GM23338 (cell line): ENCODE measurements around the gene PIR. TPM values are rescaled to one million over a fixed set of nuclear protein-coding genes. Genes with fewer than 3 reads are reported as not detected.

ENCODE experiments used
- ATAC-seq: fragments of 200-7000 bp; cut with Tn5 transposase; 3 replicates; pipeline ENCODE4 v1.9.1; 2020
- DNase-seq: peaks from one replicate; pipeline ENCODE4 v3.0.0-alpha.2; 2015; ENCODE audit warnings: low spot score
- H2AFZ ChIP-seq: fragments of 200-600 bp; sonication (generic); 2 replicates; pipeline ENCODE4 v1.8.0; 2016; ENCODE audit warnings: antibody characterized with exemption, mild to moderate bottlenecking, moderate library complexity
- H3F3A ChIP-seq: fragments of 200-600 bp; sonication (generic); replicated peaks from 2 replicates; pipeline ENCODE4 v1.8.0; 2017; ENCODE audit warnings: antibody characterized with exemption, mixed run types, low read depth
- H3K27ac ChIP-seq: fragments of 200-600 bp; sonication (generic); 2 replicates; pipeline ENCODE4 v1.6.1; 2016; ENCODE audit warnings: low read depth
- H3K27me3 ChIP-seq: fragments of 200-600 bp; sonication (generic); 2 replicates; pipeline ENCODE4 v1.8.0; 2016; ENCODE audit warnings: mild to moderate bottlenecking, mixed run types, moderate library complexity; ENCODE audit not compliant: insufficient read depth
- H3K36me3 ChIP-seq: fragments of 200-600 bp; sonication (generic); 2 replicates; pipeline ENCODE4 v1.8.0; 2016; ENCODE audit warnings: mild to moderate bottlenecking; ENCODE audit not compliant: insufficient read depth
- H3K4me1 ChIP-seq: fragments of 200-600 bp; sonication (generic); 2 replicates; pipeline ENCODE4 v1.8.0; 2016; ENCODE audit warnings: mild to moderate bottlenecking, moderate library complexity; ENCODE audit not compliant: insufficient read depth
- H3K4me2 ChIP-seq: fragments of 200-600 bp; sonication (generic); 2 replicates; pipeline ENCODE4 v1.7.1; 2017; ENCODE audit warnings: mixed run types
- H3K4me3 ChIP-seq: fragments of 200-600 bp; sonication (generic); 2 replicates; pipeline ENCODE4 v1.6.1; 2016; ENCODE audit warnings: mixed run types
- H3K79me2 ChIP-seq: fragments of 200-600 bp; sonication (generic); replicated peaks from 2 replicates; pipeline ENCODE4 v1.8.0; 2017; ENCODE audit warnings: mild to moderate bottlenecking; ENCODE audit not compliant: insufficient read depth
- H3K9me2 ChIP-seq: fragments of 200-600 bp; sonication (generic); 2 replicates; pipeline ENCODE4 v1.8.0; 2017; ENCODE audit not compliant: insufficient read depth
- H4K20me1 ChIP-seq: fragments of 200-600 bp; sonication (generic); replicated peaks from 2 replicates; pipeline ENCODE4 v1.8.0; 2017; ENCODE audit warnings: mild to moderate bottlenecking; ENCODE audit not compliant: insufficient read depth
- H3K27ac Mint-ChIP-seq: 2 replicates; pipeline ENCODE4 v1.8.0; 2020; ENCODE audit warnings: inconsistent platforms, mild to moderate bottlenecking, moderate library complexity, mixed read lengths
- H3K27me3 Mint-ChIP-seq: 3 replicates; pipeline ENCODE4 v1.8.0; 2022; ENCODE audit warnings: low read depth, mild to moderate bottlenecking, moderate library complexity, mixed read lengths, inconsistent platforms; ENCODE audit not compliant: insufficient read depth, poor library complexity
- H3K36me3 Mint-ChIP-seq: 3 replicates; pipeline ENCODE4 v1.8.0; 2021; ENCODE audit warnings: low read depth, mild to moderate bottlenecking, inconsistent platforms, moderate library complexity, mixed read lengths
- H3K4me1 Mint-ChIP-seq: 3 replicates; pipeline ENCODE4 v1.8.0; 2020; ENCODE audit warnings: mild to moderate bottlenecking, inconsistent platforms, mixed read lengths
- H3K4me3 Mint-ChIP-seq: 3 replicates; pipeline ENCODE4 v1.8.0; 2021; ENCODE audit warnings: moderate library complexity, mild to moderate bottlenecking, inconsistent platforms, mixed read lengths
- H3K9me3 Mint-ChIP-seq: 3 replicates; pipeline ENCODE4 v1.8.0; 2020; ENCODE audit warnings: moderate library complexity, mild to moderate bottlenecking, inconsistent platforms, mixed read lengths
- CREB1 ChIP-seq: fragments of 250-450 bp; sonication (Bioruptor Pico); IDR thresholded peaks from 2 replicates; pipeline ENCODE4 v1.5.0; 2020; ENCODE audit warnings: low read depth, mild to moderate bottlenecking, moderate library complexity
- EZH2 ChIP-seq: fragments of 200-600 bp; sonication (generic); IDR thresholded peaks from one replicate; pipeline ENCODE4 v1.8.0; 2017; ENCODE audit warnings: antibody characterized with exemption, mild to moderate bottlenecking, low read depth; ENCODE audit not compliant: unreplicated experiment
- EZH2phosphoT487 ChIP-seq: fragments of 200-600 bp; sonication (generic); IDR thresholded peaks from one replicate; pipeline ENCODE4 v1.8.1; 2018; ENCODE audit warnings: antibody characterized with exemption; ENCODE audit not compliant: unreplicated experiment
- JUNB ChIP-seq: IDR thresholded peaks from one replicate; pipeline ENCODE4 v1.6.1; 2016; ENCODE audit warnings: antibody characterized with exemption; ENCODE audit not compliant: unreplicated experiment
- NANOG ChIP-seq: IDR thresholded peaks from 2 replicates; pipeline ENCODE4 v1.6.1; 2016; ENCODE audit warnings: antibody characterized with exemption, borderline replicate concordance
- POLR2AphosphoS5 ChIP-seq: IDR thresholded peaks from 2 replicates; pipeline ENCODE4 v1.6.1; 2016; ENCODE audit warnings: antibody characterized with exemption, low read depth
- STAT1 ChIP-seq: IDR thresholded peaks from one replicate; pipeline ENCODE4 v1.6.1; 2016; ENCODE audit warnings: antibody characterized with exemption; ENCODE audit not compliant: unreplicated experiment
- ZNF114 ChIP-seq: fragments of 250-450 bp; sonication (Bioruptor Pico); IDR thresholded peaks from 2 replicates; pipeline ENCODE4 v1.5.0; 2020; ENCODE audit warnings: mild to moderate bottlenecking, moderate library complexity
- ZNF331 ChIP-seq: fragments of 250-450 bp; sonication (Bioruptor Pico); IDR thresholded peaks from 2 replicates; pipeline ENCODE4 v1.5.0; 2020; ENCODE audit warnings: low read depth, mild to moderate bottlenecking, moderate library complexity
- polyA plus RNA-seq: library from polyadenylated mRNA; unstranded; fragments of >200 nt; fragmentation: Nextera tagmentation; extraction: Ambion mirVana; gene quantifications from 2 replicates; pipeline ENCODE4 v1.2.1, GENCODE V29; 2016
- total RNA-seq: library from RNA; depleted of rRNA; stranded (reverse); fragments of >200 nt; shearing (Covaris generic); gene quantifications from 2 replicates; pipeline ENCODE4 v1.2.3, GENCODE V29; 2014
- TF ChIP-seq, protein P1 (sequence below): IDR thresholded peaks from one replicate; pipeline ENCODE4 v1.6.1; 2018; ENCODE audit warnings: antibody characterized with exemption; ENCODE audit not compliant: unreplicated experiment
- TF ChIP-seq, protein P2 (sequence below): fragments of 250-450 bp; sonication (Bioruptor Pico); IDR thresholded peaks from 2 replicates; pipeline ENCODE4 v1.5.0; 2020; ENCODE audit warnings: mild to moderate bottlenecking, moderate library complexity
- TF ChIP-seq, protein P3 (sequence below): IDR thresholded peaks from 2 replicates; pipeline ENCODE4 v1.6.1; 2016; ENCODE audit warnings: antibody characterized with exemption
- TF ChIP-seq, protein P4 (sequence below), 2 experiments: fragments of 200-600 bp in 1 of 2; sonication (generic) in 1 of 2; conservative IDR thresholded peaks; 2 replicates each; pipeline versions ENCODE4 v1.5.1 to v1.6.1; 2016 to 2017; ENCODE audit warnings: antibody characterized with exemption in 2 of 2, low read depth in 2 of 2, mild to moderate bottlenecking in 2 of 2, moderate library complexity in 1 of 2

Gene PIR
- total and polyA plus RNA-seq, 2 experiments from 2014 or later: 13.1 to 25.2 TPM

DNA sequence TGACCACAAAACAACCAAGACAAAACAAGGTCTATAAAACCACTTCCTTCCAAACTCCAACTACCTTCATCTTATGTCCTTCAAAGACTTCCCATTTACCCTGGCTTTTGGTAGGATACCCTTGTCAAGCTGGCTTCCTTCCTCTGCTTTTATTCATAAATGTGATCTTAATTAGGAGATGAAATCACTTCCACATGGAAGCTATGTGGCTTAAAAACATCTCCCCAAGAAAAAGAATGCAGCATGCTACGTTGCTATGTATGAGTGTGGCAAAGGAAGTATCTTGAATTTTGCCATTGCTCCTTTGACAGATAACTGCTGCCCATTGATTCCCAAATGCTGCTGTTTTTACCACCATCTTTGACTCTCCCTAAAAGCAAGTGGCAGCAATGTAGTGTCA is 62.5 kb downstream of the PIR start:
- Histone ChIP-seq H3K9me2 (no peaks in the 10 kb centered on the region), H3K79me2 (no peaks in the 10 kb centered on the region), H3K4me1 (no peaks in the 10 kb centered on the region), H3K27me3 (no peaks in the 10 kb centered on the region), H3K4me3 (no peak overlapping the region), H3K4me2 (no peak overlapping the region), H3F3A (no peaks in the 10 kb centered on the region), H4K20me1 (no peaks in the 10 kb centered on the region; the same call in 1 of the 2 replicates), H3K36me3 (no peaks in the 10 kb centered on the region), H3K27ac (no peak overlapping the region), H2AFZ (no peak overlapping the region)
- no peak for ATAC-seq
- Mint-ChIP-seq H3K4me1 (no peaks in the 10 kb centered on the region; the same call in 2 of the 3 replicates), H3K36me3 (peaks cover 6% of the 10 kb centered on the region; the same call in 1 of the 3 replicates), H3K27ac (no peak overlapping the region), H3K27me3 (peaks cover 7% of the 10 kb centered on the region), H3K4me3 (no peak overlapping the region), H3K9me3 (no peaks in the 10 kb centered on the region)
- TF ChIP-seq EZH2 (no peak), EZH2phosphoT487 (no peak), ZNF114 (CRISPR knock-in tag) (no peak), ZNF331 (CRISPR knock-in tag) (no peak), JUNB (no peak), CREB1 (CRISPR knock-in tag) (no peak), NANOG (no peak), STAT1 (no peak), POLR2AphosphoS5 (no peak)
- TF ChIP-seq, protein P1, sequence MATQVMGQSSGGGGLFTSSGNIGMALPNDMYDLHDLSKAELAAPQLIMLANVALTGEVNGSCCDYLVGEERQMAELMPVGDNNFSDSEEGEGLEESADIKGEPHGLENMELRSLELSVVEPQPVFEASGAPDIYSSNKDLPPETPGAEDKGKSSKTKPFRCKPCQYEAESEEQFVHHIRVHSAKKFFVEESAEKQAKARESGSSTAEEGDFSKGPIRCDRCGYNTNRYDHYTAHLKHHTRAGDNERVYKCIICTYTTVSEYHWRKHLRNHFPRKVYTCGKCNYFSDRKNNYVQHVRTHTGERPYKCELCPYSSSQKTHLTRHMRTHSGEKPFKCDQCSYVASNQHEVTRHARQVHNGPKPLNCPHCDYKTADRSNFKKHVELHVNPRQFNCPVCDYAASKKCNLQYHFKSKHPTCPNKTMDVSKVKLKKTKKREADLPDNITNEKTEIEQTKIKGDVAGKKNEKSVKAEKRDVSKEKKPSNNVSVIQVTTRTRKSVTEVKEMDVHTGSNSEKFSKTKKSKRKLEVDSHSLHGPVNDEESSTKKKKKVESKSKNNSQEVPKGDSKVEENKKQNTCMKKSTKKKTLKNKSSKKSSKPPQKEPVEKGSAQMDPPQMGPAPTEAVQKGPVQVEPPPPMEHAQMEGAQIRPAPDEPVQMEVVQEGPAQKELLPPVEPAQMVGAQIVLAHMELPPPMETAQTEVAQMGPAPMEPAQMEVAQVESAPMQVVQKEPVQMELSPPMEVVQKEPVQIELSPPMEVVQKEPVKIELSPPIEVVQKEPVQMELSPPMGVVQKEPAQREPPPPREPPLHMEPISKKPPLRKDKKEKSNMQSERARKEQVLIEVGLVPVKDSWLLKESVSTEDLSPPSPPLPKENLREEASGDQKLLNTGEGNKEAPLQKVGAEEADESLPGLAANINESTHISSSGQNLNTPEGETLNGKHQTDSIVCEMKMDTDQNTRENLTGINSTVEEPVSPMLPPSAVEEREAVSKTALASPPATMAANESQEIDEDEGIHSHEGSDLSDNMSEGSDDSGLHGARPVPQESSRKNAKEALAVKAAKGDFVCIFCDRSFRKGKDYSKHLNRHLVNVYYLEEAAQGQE: no peak
- TF ChIP-seq, protein P2, sequence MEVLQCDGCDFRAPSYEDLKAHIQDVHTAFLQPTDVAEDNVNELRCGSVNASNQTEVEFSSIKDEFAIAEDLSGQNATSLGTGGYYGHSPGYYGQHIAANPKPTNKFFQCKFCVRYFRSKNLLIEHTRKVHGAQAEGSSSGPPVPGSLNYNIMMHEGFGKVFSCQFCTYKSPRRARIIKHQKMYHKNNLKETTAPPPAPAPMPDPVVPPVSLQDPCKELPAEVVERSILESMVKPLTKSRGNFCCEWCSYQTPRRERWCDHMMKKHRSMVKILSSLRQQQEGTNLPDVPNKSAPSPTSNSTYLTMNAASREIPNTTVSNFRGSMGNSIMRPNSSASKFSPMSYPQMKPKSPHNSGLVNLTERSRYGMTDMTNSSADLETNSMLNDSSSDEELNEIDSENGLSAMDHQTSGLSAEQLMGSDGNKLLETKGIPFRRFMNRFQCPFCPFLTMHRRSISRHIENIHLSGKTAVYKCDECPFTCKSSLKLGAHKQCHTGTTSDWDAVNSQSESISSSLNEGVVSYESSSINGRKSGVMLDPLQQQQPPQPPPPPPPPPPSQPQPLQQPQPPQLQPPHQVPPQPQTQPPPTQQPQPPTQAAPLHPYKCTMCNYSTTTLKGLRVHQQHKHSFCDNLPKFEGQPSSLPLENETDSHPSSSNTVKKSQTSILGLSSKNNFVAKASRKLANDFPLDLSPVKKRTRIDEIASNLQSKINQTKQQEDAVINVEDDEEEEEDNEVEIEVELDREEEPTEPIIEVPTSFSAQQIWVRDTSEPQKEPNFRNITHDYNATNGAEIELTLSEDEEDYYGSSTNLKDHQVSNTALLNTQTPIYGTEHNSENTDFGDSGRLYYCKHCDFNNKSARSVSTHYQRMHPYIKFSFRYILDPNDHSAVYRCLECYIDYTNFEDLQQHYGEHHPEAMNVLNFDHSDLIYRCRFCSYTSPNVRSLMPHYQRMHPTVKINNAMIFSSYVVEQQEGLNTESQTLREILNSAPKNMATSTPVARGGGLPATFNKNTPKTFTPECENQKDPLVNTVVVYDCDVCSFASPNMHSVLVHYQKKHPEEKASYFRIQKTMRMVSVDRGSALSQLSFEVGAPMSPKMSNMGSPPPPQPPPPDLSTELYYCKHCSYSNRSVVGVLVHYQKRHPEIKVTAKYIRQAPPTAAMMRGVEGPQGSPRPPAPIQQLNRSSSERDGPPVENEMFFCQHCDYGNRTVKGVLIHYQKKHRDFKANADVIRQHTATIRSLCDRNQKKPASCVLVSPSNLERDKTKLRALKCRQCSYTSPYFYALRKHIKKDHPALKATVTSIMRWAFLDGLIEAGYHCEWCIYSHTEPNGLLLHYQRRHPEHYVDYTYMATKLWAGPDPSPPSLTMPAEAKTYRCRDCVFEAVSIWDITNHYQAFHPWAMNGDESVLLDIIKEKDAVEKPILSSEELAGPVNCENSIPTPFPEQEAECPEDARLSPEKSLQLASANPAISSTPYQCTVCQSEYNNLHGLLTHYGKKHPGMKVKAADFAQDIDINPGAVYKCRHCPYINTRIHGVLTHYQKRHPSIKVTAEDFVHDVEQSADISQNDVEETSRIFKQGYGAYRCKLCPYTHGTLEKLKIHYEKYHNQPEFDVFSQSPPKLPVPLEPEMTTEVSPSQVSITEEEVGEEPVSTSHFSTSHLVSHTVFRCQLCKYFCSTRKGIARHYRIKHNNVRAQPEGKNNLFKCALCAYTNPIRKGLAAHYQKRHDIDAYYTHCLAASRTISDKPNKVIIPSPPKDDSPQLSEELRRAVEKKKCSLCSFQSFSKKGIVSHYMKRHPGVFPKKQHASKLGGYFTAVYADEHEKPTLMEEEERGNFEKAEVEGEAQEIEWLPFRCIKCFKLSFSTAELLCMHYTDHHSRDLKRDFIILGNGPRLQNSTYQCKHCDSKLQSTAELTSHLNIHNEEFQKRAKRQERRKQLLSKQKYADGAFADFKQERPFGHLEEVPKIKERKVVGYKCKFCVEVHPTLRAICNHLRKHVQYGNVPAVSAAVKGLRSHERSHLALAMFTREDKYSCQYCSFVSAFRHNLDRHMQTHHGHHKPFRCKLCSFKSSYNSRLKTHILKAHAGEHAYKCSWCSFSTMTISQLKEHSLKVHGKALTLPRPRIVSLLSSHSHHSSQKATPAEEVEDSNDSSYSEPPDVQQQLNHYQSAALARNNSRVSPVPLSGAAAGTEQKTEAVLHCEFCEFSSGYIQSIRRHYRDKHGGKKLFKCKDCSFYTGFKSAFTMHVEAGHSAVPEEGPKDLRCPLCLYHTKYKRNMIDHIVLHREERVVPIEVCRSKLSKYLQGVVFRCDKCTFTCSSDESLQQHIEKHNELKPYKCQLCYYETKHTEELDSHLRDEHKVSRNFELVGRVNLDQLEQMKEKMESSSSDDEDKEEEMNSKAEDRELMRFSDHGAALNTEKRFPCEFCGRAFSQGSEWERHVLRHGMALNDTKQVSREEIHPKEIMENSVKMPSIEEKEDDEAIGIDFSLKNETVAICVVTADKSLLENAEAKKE (CRISPR knock-in tag): no peak
- TF ChIP-seq, protein P3, sequence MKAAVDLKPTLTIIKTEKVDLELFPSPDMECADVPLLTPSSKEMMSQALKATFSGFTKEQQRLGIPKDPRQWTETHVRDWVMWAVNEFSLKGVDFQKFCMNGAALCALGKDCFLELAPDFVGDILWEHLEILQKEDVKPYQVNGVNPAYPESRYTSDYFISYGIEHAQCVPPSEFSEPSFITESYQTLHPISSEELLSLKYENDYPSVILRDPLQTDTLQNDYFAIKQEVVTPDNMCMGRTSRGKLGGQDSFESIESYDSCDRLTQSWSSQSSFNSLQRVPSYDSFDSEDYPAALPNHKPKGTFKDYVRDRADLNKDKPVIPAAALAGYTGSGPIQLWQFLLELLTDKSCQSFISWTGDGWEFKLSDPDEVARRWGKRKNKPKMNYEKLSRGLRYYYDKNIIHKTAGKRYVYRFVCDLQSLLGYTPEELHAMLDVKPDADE: no peak
- TF ChIP-seq, protein P4, sequence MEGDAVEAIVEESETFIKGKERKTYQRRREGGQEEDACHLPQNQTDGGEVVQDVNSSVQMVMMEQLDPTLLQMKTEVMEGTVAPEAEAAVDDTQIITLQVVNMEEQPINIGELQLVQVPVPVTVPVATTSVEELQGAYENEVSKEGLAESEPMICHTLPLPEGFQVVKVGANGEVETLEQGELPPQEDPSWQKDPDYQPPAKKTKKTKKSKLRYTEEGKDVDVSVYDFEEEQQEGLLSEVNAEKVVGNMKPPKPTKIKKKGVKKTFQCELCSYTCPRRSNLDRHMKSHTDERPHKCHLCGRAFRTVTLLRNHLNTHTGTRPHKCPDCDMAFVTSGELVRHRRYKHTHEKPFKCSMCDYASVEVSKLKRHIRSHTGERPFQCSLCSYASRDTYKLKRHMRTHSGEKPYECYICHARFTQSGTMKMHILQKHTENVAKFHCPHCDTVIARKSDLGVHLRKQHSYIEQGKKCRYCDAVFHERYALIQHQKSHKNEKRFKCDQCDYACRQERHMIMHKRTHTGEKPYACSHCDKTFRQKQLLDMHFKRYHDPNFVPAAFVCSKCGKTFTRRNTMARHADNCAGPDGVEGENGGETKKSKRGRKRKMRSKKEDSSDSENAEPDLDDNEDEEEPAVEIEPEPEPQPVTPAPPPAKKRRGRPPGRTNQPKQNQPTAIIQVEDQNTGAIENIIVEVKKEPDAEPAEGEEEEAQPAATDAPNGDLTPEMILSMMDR (conservative IDR thresholded peaks at IDR 0.05; ENCODE audit: low read depth in 2 of 2): no peak
- no peak for DNase-seq
